Loucy (cell line): Measurements from ENCODE around the gene ZNF664.

Experiments used
- H2AFZ ChIP-seq: fragments of 200-600 bp; sonication (generic); 2 replicates; pipeline ENCODE4 v1.6.0; 2016; ENCODE audit warnings: antibody characterized with exemption, mild to moderate bottlenecking, low read length, moderate library complexity
- H3F3A ChIP-seq: fragments of 200-600 bp; 2 replicates; pipeline ENCODE4 v1.6.0; 2016; ENCODE audit warnings: antibody characterized with exemption, low read depth, mild to moderate bottlenecking
- H3K27me3 ChIP-seq: fragments of 200-600 bp; sonication (generic); 2 replicates; pipeline ENCODE4 v1.6.1; 2014; ENCODE audit warnings: low read length, mild to moderate bottlenecking; ENCODE audit not compliant: insufficient read depth, poor library complexity, severe bottlenecking
- H3K36me3 ChIP-seq: fragments of 200-600 bp; sonication (generic); 2 replicates; pipeline ENCODE4 v1.6.1; 2016; ENCODE audit warnings: low read length; ENCODE audit not compliant: insufficient read depth
- H3K4me1 ChIP-seq: fragments of 200-600 bp; sonication (generic); 2 replicates; pipeline ENCODE4 v1.5.1; 2014; ENCODE audit warnings: low read length, mild to moderate bottlenecking; ENCODE audit not compliant: insufficient read depth, poor library complexity, severe bottlenecking
- H3K4me2 ChIP-seq: fragments of 200-600 bp; sonication (generic); 2 replicates; pipeline ENCODE4 v1.6.0; 2014; ENCODE audit warnings: antibody characterized with exemption, low read length, low read depth, mild to moderate bottlenecking; ENCODE audit not compliant: poor library complexity, severe bottlenecking
- H3K4me3 ChIP-seq: fragments of 200-600 bp; sonication (generic); 2 replicates; pipeline ENCODE4 v1.5.1; 2014; ENCODE audit warnings: low read length, mild to moderate bottlenecking, mixed read lengths; ENCODE audit not compliant: poor library complexity, severe bottlenecking
- H3K79me2 ChIP-seq: fragments of 200-600 bp; sonication (generic); 2 replicates; pipeline ENCODE4 v1.6.1; 2014; ENCODE audit warnings: low read length; ENCODE audit not compliant: insufficient read depth
- H3K9ac ChIP-seq: fragments of 200-600 bp; sonication (generic); 2 replicates; pipeline ENCODE4 v1.6.0; 2014; ENCODE audit warnings: mild to moderate bottlenecking, low read depth, low read length, moderate library complexity; ENCODE audit not compliant: poor library complexity, severe bottlenecking
- H3K9me2 ChIP-seq: fragments of 200-600 bp; sonication (generic); replicated peaks from 2 replicates; pipeline ENCODE4 v1.6.1; 2016; ENCODE audit warnings: low read depth, low read length, mixed read lengths
- H3K9me3 ChIP-seq: fragments of 200-600 bp; sonication (generic); 2 replicates; pipeline ENCODE4 v1.6.1; 2014; ENCODE audit warnings: mild to moderate bottlenecking, antibody characterized with exemption, low read length, low read depth; ENCODE audit not compliant: insufficient read depth
- H4K20me1 ChIP-seq: fragments of 200-600 bp; sonication (generic); 2 replicates; pipeline ENCODE4 v1.6.0; 2014; ENCODE audit warnings: antibody characterized with exemption, low read length, mild to moderate bottlenecking; ENCODE audit not compliant: insufficient read depth, poor library complexity, severe bottlenecking
- CTCF ChIP-seq: fragments of 200-600 bp; sonication (generic); conservative IDR thresholded peaks from 2 replicates; pipeline ENCODE4 v1.5.1; 2014; ENCODE audit warnings: mild to moderate bottlenecking, antibody characterized with exemption, low read length
- EZH2phosphoT487 ChIP-seq: fragments of 200-600 bp; IDR thresholded peaks from 2 replicates; pipeline ENCODE4 v1.6.1; 2018; ENCODE audit warnings: antibody characterized with exemption, mild to moderate bottlenecking, moderate library complexity, borderline replicate concordance

The ZNF664 gene

GRCh38 chr12:124017064-124017463 is 44.0 kb downstream of the ZNF664 start:
- no peak for TF ChIP-seq EZH2phosphoT487
- no peak for TF ChIP-seq CTCF
- no peaks in the 10 kb centered on the region for H3K4me1 ChIP-seq
- H3K4me3 ChIP-seq = no peak overlapping the region
- no peak overlapping the region for H3K4me2 ChIP-seq
- H3K79me2 ChIP-seq = no peaks in the 10 kb centered on the region
- no peaks in the 10 kb centered on the region for H3K27me3 ChIP-seq
- no peak overlapping the region for H2AFZ ChIP-seq
- no peaks in the 10 kb centered on the region for H3F3A ChIP-seq
- H3K9ac ChIP-seq = no peak overlapping the region
- H3K36me3 ChIP-seq = peaks cover 23% of the 10 kb centered on the region
- no peaks in the 10 kb centered on the region for H4K20me1 ChIP-seq
- no peaks in the 10 kb centered on the region for H3K9me2 ChIP-seq
- no peaks in the 10 kb centered on the region for H3K9me3 ChIP-seq

- no peak overlapping the region for H3K4me3 ChIP-seq
- no peaks in the 10 kb centered on the region for H3K4me1 ChIP-seq
- TF ChIP-seq EZH2phosphoT487 (no peak), CTCF (no peak)
These were observed 45.5 kb downstream of the ZNF664 start for GRCh38 chr12:124018539-124018938.

GRCh38 chr12:124019115-124019514 is 46.1 kb downstream of the ZNF664 start:
- no peaks in the 10 kb centered on the region for H3F3A ChIP-seq
- no peak overlapping the region for H2AFZ ChIP-seq
- H3K4me1 ChIP-seq = no peaks in the 10 kb centered on the region
- H3K9ac ChIP-seq = no peak overlapping the region
- no peak overlapping the region for H3K4me3 ChIP-seq
- H3K4me2 ChIP-seq = no peak overlapping the region
- H3K36me3 ChIP-seq = peaks cover 4% of the 10 kb centered on the region; the same call in 1 of the 2 replicates
- no peaks in the 10 kb centered on the region for H3K9me2 ChIP-seq
- TF ChIP-seq CTCF (no peak), EZH2phosphoT487 (no peak)
- no peaks in the 10 kb centered on the region for H4K20me1 ChIP-seq
- H3K9me3 ChIP-seq = no peaks in the 10 kb centered on the region
- no peaks in the 10 kb centered on the region for H3K27me3 ChIP-seq
- H3K79me2 ChIP-seq = no peaks in the 10 kb centered on the region

More at GRCh38 chr12:124018539-124018938, 45.5 kb downstream of the ZNF664 start:
- no peaks in the 10 kb centered on the region for H3K27me3 ChIP-seq
- peaks cover 8% of the 10 kb centered on the region; the same call in 1 of the 2 replicates for H3K36me3 ChIP-seq
- no peaks in the 10 kb centered on the region for H3F3A ChIP-seq
- H2AFZ ChIP-seq = no peak overlapping the region
- H3K79me2 ChIP-seq = no peaks in the 10 kb centered on the region
- H3K9ac ChIP-seq = no peak overlapping the region
- H4K20me1 ChIP-seq = no peaks in the 10 kb centered on the region
- H3K9me3 ChIP-seq = no peaks in the 10 kb centered on the region
- no peak overlapping the region for H3K4me2 ChIP-seq
- no peaks in the 10 kb centered on the region for H3K9me2 ChIP-seq
